ENCODE measurements around the gene FLOT2. TPM values are rescaled to one million over a fixed set of nuclear protein-coding genes. Genes with fewer than 3 reads are reported as not detected.
"Not testable (repeated sequence)": the region's sequence is repeated elsewhere in the genome, so short reads cannot be mapped to it uniquely, and the experiment has no call there.

The FLOT2 gene
- total and polyA plus RNA-seq, 4 donors: 51.8 to 108 (median 78.7) TPM

GRCh38 chr17:28854457-28855335 is 42.8 kb downstream of the FLOT2 start, which contains the start of gene ERAL1:
Gene ERAL1 (plus strand): TSS chr17:28855016. CDS start chr17:28855035, 19 bp downstream.
- no peaks in the 10 kb centered on the region for H3K27me3 ChIP-seq (ENCODE audit: control insufficient read depth in 1 of 2, insufficient read depth in 2 of 2, low read length in 1 of 2)
- H3K9me3 ChIP-seq (ENCODE audit: control insufficient read depth, low read length): no peaks in the 10 kb centered on the region
- ATAC-seq (ENCODE audit: low FRiP score) (peak; percentile 98), DNase-seq (peak; percentile 90 to 93)
- 1% methylated on average over 42 of the region's 42 CpGs for WGBS, 2 donors
- peak within 1 kb of the TSS; percentile 30 to 65 for H3K4me3 ChIP-seq (ENCODE audit: low read length in 2 of 2)
- H3K27ac ChIP-seq (ENCODE audit: low read depth in 1 of 2, low read length in 2 of 2): peak within 1 kb of the TSS in 1 of 2 donors; percentile 55
- H3K36me3 ChIP-seq (ENCODE audit: control insufficient read depth in 1 of 2, insufficient read depth in 2 of 2, low read length in 1 of 2): peaks cover 0 to 3% of the 10 kb centered on the region in 2 donors
- intact Hi-C loops (cut with DNase I): loop anchor here (5.0 to 10.0 kb wide), 2 partner anchors 48 to 90 kb away; partner anchors contain the start of gene DHRS13 (in 1 of the 2)
- H3K4me1 ChIP-seq (ENCODE audit: control insufficient read depth in 1 of 2, insufficient read depth in 2 of 2, low read length in 2 of 2): no peaks in the 10 kb centered on the region

- ATAC-seq (ENCODE audit: low FRiP score): no peak
- no peaks in the 10 kb centered on the region for H3K9me3 ChIP-seq (ENCODE audit: control insufficient read depth, low read length)
- H3K36me3 ChIP-seq (ENCODE audit: control insufficient read depth in 1 of 2, insufficient read depth in 2 of 2, low read length in 1 of 2): no peaks in the 10 kb centered on the region
- intact Hi-C loops (cut with DNase I): loop anchor here in 1 of 2 donors (10.0 kb wide), 1 partner anchor 88 kb away; no protein-coding TSS in a partner anchor
- no peaks in the 10 kb centered on the region for H3K27me3 ChIP-seq (ENCODE audit: control insufficient read depth in 1 of 2, insufficient read depth in 2 of 2, low read length in 1 of 2)
- no peak for DNase-seq
- H3K4me1 ChIP-seq (ENCODE audit: control insufficient read depth in 1 of 2, insufficient read depth in 2 of 2, low read length in 2 of 2): no peaks in the 10 kb centered on the region
- 83 to 85% methylated on average over 2 of the region's 2 CpGs for WGBS, 2 donors
- no peak overlapping the region for H3K27ac ChIP-seq (ENCODE audit: low read depth in 1 of 2, low read length in 2 of 2)
- H3K4me3 ChIP-seq (ENCODE audit: low read length in 2 of 2): no peak overlapping the region
Observed at GRCh38 chr17:28853295-28853694, 44.2 kb downstream of the FLOT2 start.

GRCh38 chr17:28849281-28849680 is 48.3 kb downstream of the FLOT2 start:
- peak in 1 of 2 donors; percentile 3 for DNase-seq
- ATAC-seq (ENCODE audit: low FRiP score): no peak
- H3K4me1 ChIP-seq (ENCODE audit: control insufficient read depth in 1 of 2, insufficient read depth in 2 of 2, low read length in 2 of 2): no peaks in the 10 kb centered on the region

GRCh38 chr17:28848667-28849066 is 48.9 kb downstream of the FLOT2 start:
- H3K4me3 ChIP-seq (ENCODE audit: low read length in 2 of 2); H3K4me1 ChIP-seq (ENCODE audit: control insufficient read depth in 1 of 2, insufficient read depth in 2 of 2, low read length in 2 of 2); intact Hi-C loops (cut with DNase I); H3K9me3 ChIP-seq (ENCODE audit: control insufficient read depth, low read length); ATAC-seq (ENCODE audit: low FRiP score); H3K36me3 ChIP-seq (ENCODE audit: control insufficient read depth in 1 of 2, insufficient read depth in 2 of 2, low read length in 1 of 2); H3K27ac ChIP-seq (ENCODE audit: low read depth in 1 of 2, low read length in 2 of 2); H3K27me3 ChIP-seq (ENCODE audit: control insufficient read depth in 1 of 2, insufficient read depth in 2 of 2, low read length in 1 of 2): not testable (repeated sequence)
- WGBS, 2 donors: 88% methylated on average over 15 of the region's 15 CpGs
- peak; percentile 51 to 77 for DNase-seq

More at GRCh38 chr17:28849281-28849680, 48.3 kb downstream of the FLOT2 start:
- H3K27ac ChIP-seq (ENCODE audit: low read depth in 1 of 2, low read length in 2 of 2): no peak overlapping the region
- H3K27me3 ChIP-seq (ENCODE audit: control insufficient read depth in 1 of 2, insufficient read depth in 2 of 2, low read length in 1 of 2): no peaks in the 10 kb centered on the region
- H3K9me3 ChIP-seq (ENCODE audit: control insufficient read depth, low read length): no peaks in the 10 kb centered on the region
- intact Hi-C loops (cut with DNase I): no loop called here
- 77 to 80% methylated on average over 5 of the region's 5 CpGs for WGBS, 2 donors
- no peaks in the 10 kb centered on the region for H3K36me3 ChIP-seq (ENCODE audit: control insufficient read depth in 1 of 2, insufficient read depth in 2 of 2, low read length in 1 of 2)
- no peak overlapping the region for H3K4me3 ChIP-seq (ENCODE audit: low read length in 2 of 2)

GRCh38 chr17:28846699-28847098 is 50.8 kb downstream of the FLOT2 start:
- 88 to 89% methylated on average over 9 of the region's 9 CpGs for WGBS, 2 donors
- not testable (repeated sequence) for ATAC-seq (ENCODE audit: low FRiP score)

GRCh38 chr17:28846231-28846630 is 51.3 kb downstream of the FLOT2 start:
- H3K4me1 ChIP-seq (ENCODE audit: control insufficient read depth in 1 of 2, insufficient read depth in 2 of 2, low read length in 2 of 2): no peaks in the 10 kb centered on the region
- no peak overlapping the region for H3K4me3 ChIP-seq (ENCODE audit: low read length in 2 of 2)
- no peaks in the 10 kb centered on the region for H3K9me3 ChIP-seq (ENCODE audit: control insufficient read depth, low read length)
- intact Hi-C loops (cut with DNase I): no loop called here
- DNase-seq (peak in 1 of 2 donors; percentile 14), ATAC-seq (ENCODE audit: low FRiP score) (no peak)
- 91 to 93% methylated on average over 10 of the region's 10 CpGs for WGBS, 2 donors
- H3K36me3 ChIP-seq (ENCODE audit: control insufficient read depth in 1 of 2, insufficient read depth in 2 of 2, low read length in 1 of 2): no peaks in the 10 kb centered on the region
- no peaks in the 10 kb centered on the region for H3K27me3 ChIP-seq (ENCODE audit: control insufficient read depth in 1 of 2, insufficient read depth in 2 of 2, low read length in 1 of 2)
- no peak overlapping the region for H3K27ac ChIP-seq (ENCODE audit: low read depth in 1 of 2, low read length in 2 of 2)

More at GRCh38 chr17:28846699-28847098, 50.8 kb downstream of the FLOT2 start:
- H3K27me3 ChIP-seq (ENCODE audit: control insufficient read depth in 1 of 2, insufficient read depth in 2 of 2, low read length in 1 of 2); H3K9me3 ChIP-seq (ENCODE audit: control insufficient read depth, low read length); H3K4me3 ChIP-seq (ENCODE audit: low read length in 2 of 2); H3K27ac ChIP-seq (ENCODE audit: low read depth in 1 of 2, low read length in 2 of 2); intact Hi-C loops (cut with DNase I); H3K36me3 ChIP-seq (ENCODE audit: control insufficient read depth in 1 of 2, insufficient read depth in 2 of 2, low read length in 1 of 2); H3K4me1 ChIP-seq (ENCODE audit: control insufficient read depth in 1 of 2, insufficient read depth in 2 of 2, low read length in 2 of 2): not testable (repeated sequence)
- DNase-seq: peak in 1 of 2 donors; percentile 42

GRCh38 chr17:28843816-28844148 is 53.8 kb downstream of the FLOT2 start:
- 87 to 91% methylated on average over 6 of the region's 6 CpGs for WGBS, 2 donors
- H3K9me3 ChIP-seq (ENCODE audit: control insufficient read depth, low read length): no peaks in the 10 kb centered on the region
- H3K27me3 ChIP-seq (ENCODE audit: control insufficient read depth in 1 of 2, insufficient read depth in 2 of 2, low read length in 1 of 2): no peaks in the 10 kb centered on the region
- DNase-seq: no peak
- H3K4me3 ChIP-seq (ENCODE audit: low read length in 2 of 2): no peak overlapping the region
- intact Hi-C loops (cut with DNase I): loop anchor here in 1 of 2 donors (5.0 kb wide), 1 partner anchor 81 kb away; no protein-coding TSS in a partner anchor
- H3K27ac ChIP-seq (ENCODE audit: low read depth in 1 of 2, low read length in 2 of 2): no peak overlapping the region
- no peaks in the 10 kb centered on the region for H3K4me1 ChIP-seq (ENCODE audit: control insufficient read depth in 1 of 2, insufficient read depth in 2 of 2, low read length in 2 of 2)
- no peak for ATAC-seq (ENCODE audit: low FRiP score)
- no peaks in the 10 kb centered on the region for H3K36me3 ChIP-seq (ENCODE audit: control insufficient read depth in 1 of 2, insufficient read depth in 2 of 2, low read length in 1 of 2)

GRCh38 chr17:28842282-28843012 is 55.1 kb downstream of the FLOT2 start, which contains the start of gene FAM222B:
Gene FAM222B (minus strand): TSS chr17:28842790. CDS start chr17:28766667, 76,123 bp downstream.
- H3K27ac ChIP-seq (ENCODE audit: low read depth in 1 of 2, low read length in 2 of 2): peak within 1 kb of the TSS in 1 of 2 donors; percentile 23
- H3K4me3 ChIP-seq (ENCODE audit: low read length in 2 of 2): peak within 1 kb of the TSS; percentile 40 to 72
- peak; percentile 98 for ATAC-seq (ENCODE audit: low FRiP score)
- no peaks in the 10 kb centered on the region for H3K36me3 ChIP-seq (ENCODE audit: control insufficient read depth in 1 of 2, insufficient read depth in 2 of 2, low read length in 1 of 2)
- H3K9me3 ChIP-seq (ENCODE audit: control insufficient read depth, low read length): no peaks in the 10 kb centered on the region
- no peaks in the 10 kb centered on the region for H3K4me1 ChIP-seq (ENCODE audit: control insufficient read depth in 1 of 2, insufficient read depth in 2 of 2, low read length in 2 of 2)
- no peaks in the 10 kb centered on the region for H3K27me3 ChIP-seq (ENCODE audit: control insufficient read depth in 1 of 2, insufficient read depth in 2 of 2, low read length in 1 of 2)
- intact Hi-C loops (cut with DNase I): loop anchor here in 1 of 2 donors (5.0 kb wide), 1 partner anchor 80 kb away; no protein-coding TSS in a partner anchor
- WGBS, 2 donors: 0% methylated on average over 43 to 44 of the region's 44 CpGs
- peak; percentile 91 to 94 for DNase-seq
